C4-2B (cell line): ENCODE results near the gene LRRC3C.

ENCODE experiments used
- ZFX ChIP-seq: fragments of 450-650 bp; IDR thresholded peaks from 2 replicates; pipeline ENCODE4 v1.6.1; 2017
- TF ChIP-seq, protein P1 (sequence below): fragments of 450-650 bp; conservative IDR thresholded peaks from 2 replicates; pipeline ENCODE4 v1.5.1; 2017; ENCODE audit warnings: mild to moderate bottlenecking

DNA sequence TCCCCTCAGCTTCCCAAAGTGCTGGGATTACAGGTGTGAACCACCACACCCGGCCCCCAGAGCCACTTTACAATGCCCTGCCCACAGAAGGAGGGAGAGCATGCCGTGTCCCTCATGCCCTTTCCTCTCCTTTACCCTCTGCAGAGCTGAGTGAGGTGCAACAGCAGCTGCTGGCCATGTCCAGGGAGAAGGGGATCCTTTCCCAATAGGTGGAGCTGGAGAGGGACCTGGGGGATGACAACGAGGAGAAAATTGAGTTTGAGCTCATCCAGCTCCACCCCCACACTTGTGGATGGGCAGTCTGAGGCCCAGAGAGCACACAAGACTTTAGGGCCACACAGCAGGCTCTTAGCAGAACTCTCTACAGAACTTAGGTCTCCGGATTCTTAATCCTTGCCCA, 27.3 kb downstream of the LRRC3C start:
- TF ChIP-seq, protein P1, sequence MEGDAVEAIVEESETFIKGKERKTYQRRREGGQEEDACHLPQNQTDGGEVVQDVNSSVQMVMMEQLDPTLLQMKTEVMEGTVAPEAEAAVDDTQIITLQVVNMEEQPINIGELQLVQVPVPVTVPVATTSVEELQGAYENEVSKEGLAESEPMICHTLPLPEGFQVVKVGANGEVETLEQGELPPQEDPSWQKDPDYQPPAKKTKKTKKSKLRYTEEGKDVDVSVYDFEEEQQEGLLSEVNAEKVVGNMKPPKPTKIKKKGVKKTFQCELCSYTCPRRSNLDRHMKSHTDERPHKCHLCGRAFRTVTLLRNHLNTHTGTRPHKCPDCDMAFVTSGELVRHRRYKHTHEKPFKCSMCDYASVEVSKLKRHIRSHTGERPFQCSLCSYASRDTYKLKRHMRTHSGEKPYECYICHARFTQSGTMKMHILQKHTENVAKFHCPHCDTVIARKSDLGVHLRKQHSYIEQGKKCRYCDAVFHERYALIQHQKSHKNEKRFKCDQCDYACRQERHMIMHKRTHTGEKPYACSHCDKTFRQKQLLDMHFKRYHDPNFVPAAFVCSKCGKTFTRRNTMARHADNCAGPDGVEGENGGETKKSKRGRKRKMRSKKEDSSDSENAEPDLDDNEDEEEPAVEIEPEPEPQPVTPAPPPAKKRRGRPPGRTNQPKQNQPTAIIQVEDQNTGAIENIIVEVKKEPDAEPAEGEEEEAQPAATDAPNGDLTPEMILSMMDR = no peak
- no peak for TF ChIP-seq ZFX
